HL-60/S4 treated with retinoic acid at 250 ng/mL for 4 days and 3 days (cell line): ENCODE results near the gene FTH1.

Source experiments
- in situ Hi-C: fragments of 300-500 bp; cut with MboI; formaldehyde crosslinking; loops from 2 replicates; pipeline ENCODE4 v1.7.0; 2022; ENCODE audit warnings: low sequenced_read_pairs

FTH1 gene

DNA sequence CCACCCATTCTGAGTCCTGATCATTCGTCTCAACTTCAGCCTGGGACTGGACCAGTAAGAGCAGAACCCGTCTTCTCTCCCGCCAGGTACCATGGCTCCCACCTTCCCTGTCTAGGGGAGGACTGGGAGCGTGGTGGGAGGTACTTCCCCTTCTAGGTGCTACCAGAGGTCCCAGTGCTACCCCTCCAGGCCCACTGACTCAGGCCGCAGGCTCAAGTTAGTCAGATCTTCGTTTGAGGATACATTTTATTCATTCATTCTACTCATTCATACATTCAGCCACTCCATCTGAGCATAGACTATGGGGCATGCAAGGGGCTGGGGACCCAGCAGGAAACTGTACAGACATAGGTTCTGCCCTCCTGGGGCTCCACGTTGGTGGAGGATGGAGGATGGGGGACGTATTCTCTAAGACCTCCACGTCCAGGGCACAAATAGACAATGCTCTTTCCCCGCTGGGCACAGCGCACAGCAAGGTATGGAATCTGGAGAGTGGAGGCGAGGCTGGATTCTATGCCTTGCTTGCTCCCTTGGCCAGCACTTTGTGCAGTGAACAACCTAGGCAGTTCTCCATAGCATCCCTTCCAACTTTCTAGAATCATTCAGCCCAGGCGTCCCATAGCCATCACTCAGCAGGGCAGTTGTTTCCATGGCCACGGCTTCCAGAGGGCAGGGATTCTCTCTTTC, 49.0 kb downstream of the FTH1 start:
- in situ Hi-C loops = no loop called here

DNA sequence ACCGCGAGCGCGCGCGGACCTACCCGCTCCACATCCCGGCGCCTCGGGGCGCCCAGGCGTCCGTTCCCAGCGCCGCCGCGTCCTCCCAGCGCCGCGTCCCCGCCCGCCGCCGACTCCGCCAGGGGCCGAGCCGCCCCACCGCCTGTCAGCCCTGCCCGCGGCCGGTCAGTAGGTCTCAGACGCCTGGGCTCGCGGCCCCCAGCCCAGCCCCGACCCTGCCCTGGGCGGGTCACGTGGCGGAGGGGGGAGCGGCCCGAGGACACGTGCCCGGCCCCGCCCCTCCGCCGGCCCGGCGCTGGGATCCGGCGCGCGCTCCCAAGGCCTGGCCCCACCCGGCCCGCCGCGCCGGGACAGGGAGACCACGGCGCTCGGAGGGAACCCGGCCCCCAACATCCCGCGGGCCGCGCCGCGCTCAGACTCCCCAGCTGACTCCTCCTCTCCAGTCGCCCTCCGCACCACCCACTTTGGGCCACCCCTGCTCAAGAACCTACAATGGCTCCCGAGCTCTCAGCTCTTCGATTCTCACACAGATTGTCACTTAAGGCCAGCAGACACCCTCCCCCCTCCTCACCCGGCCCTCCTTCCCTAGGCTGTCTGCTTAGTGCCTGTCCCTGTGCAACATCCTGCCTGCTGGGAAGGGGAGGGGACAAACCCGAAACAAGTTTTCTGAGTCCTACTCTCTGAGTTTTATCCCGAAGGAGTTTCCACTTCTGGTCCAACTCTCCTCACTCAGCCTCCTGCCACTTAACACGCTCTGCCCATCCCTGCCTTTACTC, 49.9 kb downstream of the FTH1 start, which contains the start of gene RAB3IL1:
RAB3IL1 (minus strand) TSS at position 233 of the 776 bp plus-strand sequence; CDS start at position 34, 199 bp downstream.
- in situ Hi-C loops = no loop called here

DNA sequence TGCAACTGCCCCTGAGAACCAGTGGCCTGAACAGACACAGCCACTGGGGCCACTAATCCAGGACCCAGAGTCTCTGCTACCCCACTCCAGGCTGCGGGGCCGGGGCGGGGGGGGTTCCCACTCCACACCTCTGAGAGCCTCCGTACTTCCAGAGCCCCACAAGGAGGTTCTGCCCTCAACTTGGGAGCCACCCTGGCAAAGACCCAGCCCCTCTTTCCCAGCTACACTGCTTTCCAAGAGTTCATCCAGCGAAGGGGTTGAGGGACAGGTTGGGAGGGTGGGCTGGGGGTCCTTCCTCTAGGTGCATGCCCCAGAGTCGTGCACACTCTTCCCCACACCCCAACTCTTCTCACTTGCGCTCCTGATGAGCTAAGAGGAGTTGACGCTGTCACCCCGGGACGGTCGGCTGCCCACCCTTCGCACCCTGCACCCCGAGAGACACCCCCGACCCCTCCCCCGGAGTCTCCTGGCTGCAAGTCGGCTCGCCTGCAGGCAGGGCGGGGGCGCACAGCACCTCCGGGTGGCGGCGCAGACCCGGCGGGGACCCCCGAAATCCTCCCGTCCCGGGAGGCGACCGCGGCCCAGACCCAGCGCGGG, 50.6 kb downstream of the FTH1 start:
- in situ Hi-C loops = no loop called here

DNA sequence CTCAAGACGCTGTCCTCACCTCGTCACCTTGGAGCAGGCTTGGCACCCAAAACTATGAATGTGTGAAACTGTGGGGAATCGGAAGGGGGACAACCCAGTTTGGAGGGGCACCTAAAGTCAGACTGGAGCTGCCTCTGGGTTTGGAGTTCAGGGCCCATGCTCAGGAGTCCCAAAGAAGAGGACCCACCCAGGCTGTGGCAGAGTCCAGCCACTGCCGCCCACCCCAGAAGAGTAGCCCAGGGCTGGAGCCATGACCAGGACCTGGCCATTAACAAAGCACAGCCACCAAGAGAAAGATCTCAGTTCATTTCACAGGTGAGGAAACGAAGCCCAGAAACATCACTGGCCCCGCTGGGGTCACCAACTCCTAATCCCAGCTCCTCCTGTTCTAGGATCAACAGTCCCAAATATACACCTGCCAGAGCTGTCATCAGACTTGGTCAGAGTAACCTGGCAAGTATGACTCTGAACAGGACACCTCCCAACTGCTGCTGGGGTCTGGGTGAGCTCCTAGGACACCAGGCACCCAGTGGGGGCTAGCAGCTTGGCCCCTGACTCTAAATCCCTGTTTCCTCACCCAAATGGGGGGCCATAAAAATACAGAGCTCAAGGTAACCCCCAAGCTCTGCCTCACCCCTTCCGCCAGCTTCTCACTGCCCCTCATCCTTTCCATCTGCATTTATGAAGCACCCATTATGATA, 52.8 kb downstream of the FTH1 start:
- in situ Hi-C loops = no loop called here
